CD4-positive, alpha-beta T cell (primary cell): ENCODE measurements around the gene SART1. TPM values are rescaled to one million over a fixed set of nuclear protein-coding genes. Genes with fewer than 3 reads are reported as not detected.

Experiments
- ATAC-seq: fragments of 200-7000 bp; cut with Tn5 transposase; one replicate; pipeline ENCODE4 v1.10.0; 2022; ENCODE audit warnings: mild to moderate bottlenecking; ENCODE audit not compliant: poor library complexity
- CTCF ChIA-PET: fragments of 350-600 bp; sonication (Branson Sonifier 250); formaldehyde crosslinking; loops from one replicate; lab custom pipeline; 2021; ENCODE audit warnings: antibody characterized with exemption, inconsistent platforms; lab: Charles Lee
- POLR2A ChIA-PET: fragments of 350-600 bp; sonication (Branson Sonifier 250); formaldehyde crosslinking; loops from one replicate; lab custom pipeline; 2021; ENCODE audit warnings: antibody characterized with exemption, inconsistent platforms; lab: Charles Lee
- DNase-seq, 14 experiments: peaks; one replicate each; pipeline ENCODE4 v3.0.0-alpha.2; 2013 to 2020; ENCODE audit warnings: mixed read lengths in 2 of 14
- H3K27ac ChIP-seq, 2 donors: one replicate each; pipeline versions ENCODE4 v1.5.1 to v1.7.0; 2013; ENCODE audit warnings: low read length in 2 of 2, low read depth in 1 of 2, mild to moderate bottlenecking in 1 of 2
- H3K27me3 ChIP-seq, 2 experiments: 1 replicate in 1 of 2; 2 replicates in 1 of 2; pipeline versions ENCODE4 v1.6.1 to v1.7.0; 2013; ENCODE audit warnings: low read length in 2 of 2, control low read depth in 1 of 2, mild to moderate bottlenecking in 1 of 2, moderate library complexity in 1 of 2; ENCODE audit not compliant: insufficient read depth in 2 of 2, control insufficient read depth in 1 of 2
- H3K36me3 ChIP-seq: one replicate; pipeline ENCODE4 v1.6.1; 2013; ENCODE audit warnings: low read length, control low read depth; ENCODE audit not compliant: insufficient read depth
- H3K4me1 ChIP-seq: one replicate; pipeline ENCODE4 v1.6.1; 2013; ENCODE audit warnings: low read length, control low read depth; ENCODE audit not compliant: insufficient read depth
- H3K4me3 ChIP-seq: one replicate; pipeline ENCODE4 v1.5.1; 2013; ENCODE audit warnings: mild to moderate bottlenecking, low read length, moderate library complexity
- H3K9me3 ChIP-seq, 2 experiments: 1 replicate in 1 of 2; 2 replicates in 1 of 2; pipeline versions ENCODE4 v1.6.1 to v1.7.0; 2013; ENCODE audit warnings: low read length in 2 of 2, mild to moderate bottlenecking in 2 of 2, control low read depth in 1 of 2, moderate library complexity in 1 of 2; ENCODE audit not compliant: control insufficient read depth in 1 of 2, insufficient read depth in 1 of 2
- H3K27ac Mint-ChIP-seq: one replicate; pipeline ENCODE4 v1.8.0; 2020; ENCODE audit warnings: mixed read lengths
- H3K27me3 Mint-ChIP-seq: one replicate; pipeline ENCODE4 v1.8.0; 2021; ENCODE audit warnings: mixed read lengths
- H3K36me3 Mint-ChIP-seq: one replicate; pipeline ENCODE4 v1.8.0; 2021; ENCODE audit warnings: low read depth, mixed read lengths
- H3K4me1 Mint-ChIP-seq: one replicate; pipeline ENCODE4 v1.8.0; 2021; ENCODE audit warnings: low read depth, mixed read lengths
- H3K4me3 Mint-ChIP-seq: one replicate; pipeline ENCODE4 v1.8.0; 2020; ENCODE audit warnings: mild to moderate bottlenecking, mixed read lengths
- H3K9me3 Mint-ChIP-seq: one replicate; pipeline ENCODE4 v1.8.0; 2020; ENCODE audit warnings: mixed read lengths
- intact Hi-C, 2 experiments: fragments of 100-400 bp; cut with DNase I in 1 of 2; cut with micrococcal nuclease in 1 of 2; formaldehyde crosslinking; loops; one replicate each; pipeline versions ENCODE4 v1.15.1 to v1.9.0; 2023 to 2025; cut with DNase I, micrococcal nuclease
- total RNA-seq, 174 experiments: library from RNA in 2 of 174; stranded (reverse) in 2 of 174; gene quantifications; one replicate each; pipeline ENCODE4 v1.2.3 and lab custom pipeline; 2021 to 2026
- TF ChIP-seq, protein P1 (sequence below): fragments of 200-600 bp; IDR thresholded peaks from one replicate; pipeline ENCODE4 v1.8.0; 2022; ENCODE audit warnings: antibody characterized with exemption, mild to moderate bottlenecking

SART1 gene
- total RNA-seq, 2 experiments from 2014 or later, result 78.6 to 80.2 TPM

DNA sequence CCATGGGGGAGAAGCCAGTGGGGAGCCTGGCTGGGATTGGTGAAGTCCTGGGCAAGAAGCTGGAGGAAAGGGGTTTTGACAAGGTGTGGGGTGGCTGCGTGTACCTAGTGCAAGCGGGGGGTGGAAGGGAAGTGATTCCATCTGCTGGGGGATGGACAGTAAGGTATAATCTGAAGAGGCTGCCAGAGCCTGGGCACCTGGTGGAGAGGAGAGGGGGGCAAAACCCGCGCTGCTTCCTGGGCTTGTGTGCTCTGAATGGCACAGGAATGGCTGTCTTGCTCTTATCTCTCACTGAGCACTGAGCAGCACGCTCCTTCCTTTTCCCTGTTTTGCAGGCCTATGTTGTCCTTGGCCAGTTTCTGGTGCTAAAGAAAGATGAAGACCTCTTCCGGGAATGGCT lies 41.8 kb downstream of the SART1 start:
- Mint-ChIP-seq H3K27me3 (no peaks in the 10 kb centered on the region), H3K9me3 (no peaks in the 10 kb centered on the region), H3K4me1 (peaks cover 44% of the 10 kb centered on the region), H3K36me3 (peaks cover 64% of the 10 kb centered on the region), H3K4me3 (peak overlapping the region; percentile 85), H3K27ac (peak overlapping the region; percentile 97)
- intact Hi-C loops, result no loop called here
- Histone ChIP-seq H3K27ac (peak overlapping the region; percentile 51 to 96), H3K4me1 (peaks cover 39% of the 10 kb centered on the region), H3K4me3 (peak overlapping the region; percentile 75), H3K27me3 (no peaks in the 10 kb centered on the region), H3K36me3 (peaks cover 46% of the 10 kb centered on the region), H3K9me3 (no peaks in the 10 kb centered on the region)
- TF ChIP-seq, protein P1, sequence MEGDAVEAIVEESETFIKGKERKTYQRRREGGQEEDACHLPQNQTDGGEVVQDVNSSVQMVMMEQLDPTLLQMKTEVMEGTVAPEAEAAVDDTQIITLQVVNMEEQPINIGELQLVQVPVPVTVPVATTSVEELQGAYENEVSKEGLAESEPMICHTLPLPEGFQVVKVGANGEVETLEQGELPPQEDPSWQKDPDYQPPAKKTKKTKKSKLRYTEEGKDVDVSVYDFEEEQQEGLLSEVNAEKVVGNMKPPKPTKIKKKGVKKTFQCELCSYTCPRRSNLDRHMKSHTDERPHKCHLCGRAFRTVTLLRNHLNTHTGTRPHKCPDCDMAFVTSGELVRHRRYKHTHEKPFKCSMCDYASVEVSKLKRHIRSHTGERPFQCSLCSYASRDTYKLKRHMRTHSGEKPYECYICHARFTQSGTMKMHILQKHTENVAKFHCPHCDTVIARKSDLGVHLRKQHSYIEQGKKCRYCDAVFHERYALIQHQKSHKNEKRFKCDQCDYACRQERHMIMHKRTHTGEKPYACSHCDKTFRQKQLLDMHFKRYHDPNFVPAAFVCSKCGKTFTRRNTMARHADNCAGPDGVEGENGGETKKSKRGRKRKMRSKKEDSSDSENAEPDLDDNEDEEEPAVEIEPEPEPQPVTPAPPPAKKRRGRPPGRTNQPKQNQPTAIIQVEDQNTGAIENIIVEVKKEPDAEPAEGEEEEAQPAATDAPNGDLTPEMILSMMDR, result no peak
- ChIA-PET POLR2A (interaction anchor here (0.5 to 1.5 kb wide), 6 partner anchors 49 to 580 kb away, joined by 3 to 33 read pairs (median 6); partner anchors contain the start of genes CFL1, MUS81, NEAT1 and SF3B2), CTCF (interaction anchor here (1.0 to 1.4 kb wide), 4 partner anchors 48 to 291 kb away, joined by 3 to 7 read pairs (median 4); partner anchors contain the start of genes CCDC85B, FIBP and KAT5)
- no peak for ATAC-seq
- DNase-seq, result no peak

DNA sequence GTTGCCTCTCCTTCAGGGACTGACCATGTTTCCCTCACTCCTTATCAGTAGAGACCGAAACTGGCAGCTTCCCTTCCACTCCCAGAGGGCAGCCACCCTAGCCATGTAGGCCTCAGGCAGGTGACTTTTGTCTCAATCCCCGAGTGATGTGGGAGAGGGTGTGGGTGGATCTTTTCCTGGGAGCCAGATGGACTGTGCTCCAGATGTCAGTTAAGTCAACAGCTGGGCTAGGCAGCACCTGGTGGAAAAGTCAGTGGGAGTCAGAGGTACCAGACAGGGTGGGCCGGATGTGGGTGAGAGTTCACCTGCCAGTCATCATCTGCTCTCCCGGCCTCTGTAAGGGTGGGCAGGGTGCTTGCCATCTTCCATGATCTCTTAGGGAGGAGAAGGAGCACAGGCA lies 42.7 kb downstream of the SART1 start:
- peaks cover 37% of the 10 kb centered on the region for H3K36me3 ChIP-seq
- H3K4me3 Mint-ChIP-seq, result peak overlapping the region; percentile 56
- TF ChIP-seq, protein P1, result no peak

DNA sequence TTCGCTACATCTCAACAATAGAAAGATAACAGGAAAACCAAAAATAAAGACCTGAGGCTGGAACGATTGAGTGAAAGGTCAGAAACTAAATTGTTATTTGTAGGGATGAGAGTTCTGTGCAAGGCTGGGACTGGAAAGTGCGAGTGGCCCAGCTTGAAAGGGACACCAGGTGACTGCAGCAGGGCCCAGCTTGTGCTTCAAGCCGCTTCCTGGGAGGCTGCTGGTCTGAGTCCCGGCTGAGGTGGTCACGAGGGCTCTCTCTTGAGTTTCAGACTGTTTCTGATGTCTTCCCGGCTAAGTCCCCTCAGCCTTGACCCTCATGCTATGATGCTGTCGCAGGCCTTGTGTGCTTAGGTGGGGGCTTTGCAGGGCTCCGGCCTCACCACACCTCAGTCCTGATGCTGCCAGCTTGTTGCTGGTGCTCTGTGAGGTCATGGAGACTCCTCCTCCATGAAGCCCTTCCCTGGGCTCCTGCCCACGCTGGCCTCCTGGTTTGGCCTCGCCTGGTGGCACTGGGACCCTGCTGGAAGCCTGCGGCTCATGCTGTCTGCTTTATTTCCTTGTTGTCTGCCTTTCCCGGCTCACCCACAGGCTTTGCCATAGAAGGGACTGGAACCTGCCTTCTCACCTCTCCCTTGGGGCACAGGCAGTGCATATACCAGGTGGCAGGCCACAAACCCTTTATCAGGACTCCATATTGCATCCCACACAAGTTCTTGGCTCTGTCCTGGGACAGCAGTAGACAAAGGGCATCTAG lies 44.8 kb downstream of the SART1 start:
- Mint-ChIP-seq H3K36me3 (peaks cover 36% of the 10 kb centered on the region), H3K4me3 (no peak overlapping the region), H3K27ac (no peak overlapping the region), H3K9me3 (no peaks in the 10 kb centered on the region), H3K27me3 (peaks cover 5% of the 10 kb centered on the region), H3K4me1 (peaks cover 22% of the 10 kb centered on the region)
- peaks cover 2 to 4% of the 10 kb centered on the region in 2 experiments for H3K27me3 ChIP-seq
- TF ChIP-seq, protein P1, result no peak
- no peak for DNase-seq
- H3K36me3 ChIP-seq, result peaks cover 24% of the 10 kb centered on the region
- no peak for ATAC-seq
- no peak overlapping the region for H3K4me3 ChIP-seq
- H3K4me1 ChIP-seq, result peaks cover 19% of the 10 kb centered on the region
- intact Hi-C loops, result no loop called here
- H3K27ac ChIP-seq, result no peak overlapping the region
- ChIA-PET CTCF (no interaction called here), POLR2A (no interaction called here)
- no peaks in the 10 kb centered on the region for H3K9me3 ChIP-seq

More for the DNA sequence above, 42.7 kb downstream of the SART1 start:
- intact Hi-C loops, result no loop called here
- DNase-seq (no peak), ATAC-seq (no peak)
- Mint-ChIP-seq H3K36me3 (peaks cover 55% of the 10 kb centered on the region), H3K27me3 (no peaks in the 10 kb centered on the region), H3K4me1 (peaks cover 37% of the 10 kb centered on the region), H3K9me3 (no peaks in the 10 kb centered on the region), H3K27ac (peak overlapping the region; percentile 36)
- ChIA-PET CTCF (no interaction called here), POLR2A (no interaction called here)
- Histone ChIP-seq H3K27me3 (no peaks in the 10 kb centered on the region), H3K4me1 (peaks cover 39% of the 10 kb centered on the region), H3K27ac (no peak overlapping the region), H3K4me3 (no peak overlapping the region), H3K9me3 (no peaks in the 10 kb centered on the region)
